AG08395 (cell line): ENCODE results near the gene CFD.
A peak's percentile ranks its signal among the peaks of the same experiment; 100 is the strongest.
"Not testable (repeated sequence)": the region's sequence is repeated elsewhere in the genome, so short reads cannot be mapped to it uniquely, and the experiment has no call there.

Experiments used
- DNase-seq: peaks from one replicate; pipeline ENCODE4 v3.0.0; 2012; ENCODE audit warnings: mixed read lengths, low spot score

The CFD gene

GRCh38 chr19:888581-889385 is 29.3 kb downstream of the CFD start:
- no peak for DNase-seq

DNA sequence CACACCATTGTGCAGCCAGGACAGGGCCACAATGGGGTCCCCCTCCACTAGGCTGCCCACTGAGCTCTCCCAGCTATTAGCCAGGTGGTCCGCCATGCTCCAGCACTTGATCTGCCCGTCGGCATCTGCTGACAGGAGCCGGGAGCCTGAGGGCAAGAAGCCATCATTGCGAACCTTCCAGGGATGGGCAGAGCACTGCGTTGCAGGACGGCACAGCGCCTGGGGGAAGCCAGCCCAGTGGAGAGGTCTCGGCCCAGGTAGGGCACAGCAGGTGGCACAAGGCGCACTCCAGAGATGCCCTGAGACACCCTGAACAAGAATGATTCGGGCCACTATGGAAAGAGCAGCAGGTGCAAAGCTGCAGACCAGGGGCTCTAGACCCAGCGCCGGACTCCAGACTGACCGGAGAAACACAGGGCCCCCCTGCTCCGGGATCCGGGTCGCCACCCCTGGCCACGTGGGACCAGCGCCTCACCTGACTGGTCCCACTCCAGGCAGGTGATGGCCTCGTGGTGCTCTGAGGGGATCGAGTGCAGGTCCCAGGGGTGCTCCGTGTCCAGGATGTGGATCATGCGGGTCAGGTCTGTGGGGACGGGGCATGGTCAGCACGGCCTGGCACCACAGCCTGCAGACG is 30.3 kb downstream of the CFD start:
- DNase-seq, result no peak

DNA sequence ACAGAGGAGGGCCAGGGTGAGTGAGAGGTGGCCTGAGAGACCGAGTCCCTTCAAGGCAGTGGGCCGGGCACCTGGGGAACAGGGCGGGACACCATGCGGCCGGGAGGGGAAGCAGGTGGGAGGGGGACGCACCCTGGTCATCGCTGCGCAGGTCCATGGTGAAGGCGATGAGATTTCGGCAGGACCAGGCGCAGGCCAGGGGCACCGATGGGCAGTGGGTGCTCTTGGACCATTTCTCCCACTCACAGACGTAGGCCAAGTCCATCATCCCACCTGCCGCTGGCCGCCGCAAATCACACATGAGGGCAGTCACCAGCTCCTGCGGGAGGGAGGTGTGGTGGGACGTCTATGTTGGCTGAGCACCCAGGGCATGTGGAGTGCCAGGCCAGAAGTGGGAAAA is 31.4 kb downstream of the CFD start:
- no peak for DNase-seq

- not testable (repeated sequence) for DNase-seq
These were observed 32.1 kb downstream of the CFD start for GRCh38 chr19:891421-892200.

DNA sequence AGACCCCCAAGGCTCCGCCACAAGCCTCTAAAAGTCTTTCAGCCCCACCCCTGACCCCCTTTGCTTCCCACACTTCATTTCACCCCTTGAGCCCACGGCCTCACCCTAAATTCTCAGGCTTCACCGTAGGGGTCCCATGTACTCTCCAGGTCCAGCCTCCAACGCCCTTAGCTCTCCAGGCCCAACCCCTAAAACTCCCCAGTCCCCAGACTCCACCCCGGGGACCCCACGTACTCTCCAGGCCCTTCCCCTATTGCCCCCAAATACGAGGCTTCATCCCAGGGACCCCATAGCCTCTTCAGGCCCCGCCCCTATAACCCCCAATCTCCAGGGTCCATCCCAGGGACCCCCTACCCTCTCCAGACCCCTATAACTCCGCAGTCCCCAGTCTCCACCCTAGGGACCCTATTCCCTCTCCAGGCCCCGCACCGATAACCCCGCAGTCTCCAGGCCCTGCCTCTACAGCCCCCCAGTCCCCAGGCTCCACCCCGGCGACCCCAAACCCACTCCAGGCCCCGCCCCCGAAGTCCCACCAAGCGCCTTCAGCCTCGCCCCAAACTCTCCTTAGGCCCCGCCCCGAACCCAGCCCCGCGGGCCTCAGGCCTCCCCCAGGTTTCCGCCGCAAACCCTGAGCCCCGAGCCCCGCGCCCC is 32.9 kb downstream of the CFD start:
- DNase-seq, result no peak

- DNase-seq, result peak; percentile 98
These were observed 33.6 kb downstream of the CFD start, which contains the start of the genes MED16 and RNU6-9 for GRCh38 chr19:892894-893689. Gene MED16, minus strand, starts transcription at chr19:893187. Its CDS starts 2,056 bp downstream, at chr19:891131. Gene RNU6-9, plus strand, starts transcription at chr19:893484.

- no peak for DNase-seq
These were observed 37.0 kb downstream of the CFD start for GRCh38 chr19:896434-896833.

DNA sequence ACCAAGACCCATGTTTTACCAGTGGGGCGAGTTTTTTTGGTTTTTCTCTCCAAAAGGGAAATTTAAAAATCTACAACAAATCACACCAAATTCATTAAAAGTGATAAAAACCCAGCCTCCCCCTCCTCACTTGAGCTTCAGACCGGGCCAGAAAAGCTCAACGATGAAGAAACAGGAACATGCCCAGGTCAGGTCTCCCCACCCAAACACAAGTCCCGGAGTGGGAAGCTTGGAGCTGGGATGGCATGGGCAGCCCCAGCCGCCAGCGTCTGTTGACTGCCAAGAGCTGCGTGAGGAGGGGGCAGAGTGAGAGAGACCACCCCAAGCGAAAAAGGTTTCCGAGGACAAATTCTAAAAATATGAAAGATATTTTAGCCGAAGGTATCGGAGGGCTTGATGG is 37.5 kb downstream of the CFD start:
- DNase-seq, result no peak

DNA sequence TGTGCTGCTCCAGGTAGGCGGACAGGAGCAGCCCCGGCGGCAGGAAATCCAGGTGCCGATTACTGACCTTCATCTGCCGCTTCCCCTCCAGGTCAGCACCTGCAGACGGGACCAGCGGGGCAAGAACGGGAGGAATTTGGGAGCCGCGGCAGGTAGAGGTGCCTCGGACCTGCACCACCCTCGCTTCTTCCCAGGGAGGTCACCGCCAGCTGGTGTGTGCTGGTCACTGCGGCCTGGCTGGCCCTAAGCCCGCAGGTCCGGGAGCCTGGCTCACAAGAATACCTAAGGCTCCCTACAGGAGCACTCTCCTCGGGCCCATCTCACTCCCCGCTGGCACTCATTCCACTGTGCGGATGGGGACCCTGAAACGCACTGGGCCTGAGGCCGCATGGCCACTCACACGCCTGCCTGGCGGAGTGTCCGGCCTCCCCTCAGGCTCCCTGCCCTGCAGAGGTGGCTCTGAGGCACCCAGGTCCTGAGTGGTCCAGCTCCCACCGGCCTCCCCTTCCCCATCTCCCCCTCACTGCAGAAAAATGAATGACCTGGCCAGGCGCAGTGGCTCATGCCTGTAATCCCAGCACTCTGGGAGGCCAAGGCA is 38.1 kb downstream of the CFD start:
- no peak for DNase-seq

GRCh38 chr19:898663-899062 is 39.2 kb downstream of the CFD start:
- DNase-seq, result no peak

GRCh38 chr19:899336-900042 is 40.0 kb downstream of the CFD start:
- DNase-seq, result no peak

- DNase-seq, result no peak
These were observed 40.5 kb downstream of the CFD start for GRCh38 chr19:900043-900301.

DNA sequence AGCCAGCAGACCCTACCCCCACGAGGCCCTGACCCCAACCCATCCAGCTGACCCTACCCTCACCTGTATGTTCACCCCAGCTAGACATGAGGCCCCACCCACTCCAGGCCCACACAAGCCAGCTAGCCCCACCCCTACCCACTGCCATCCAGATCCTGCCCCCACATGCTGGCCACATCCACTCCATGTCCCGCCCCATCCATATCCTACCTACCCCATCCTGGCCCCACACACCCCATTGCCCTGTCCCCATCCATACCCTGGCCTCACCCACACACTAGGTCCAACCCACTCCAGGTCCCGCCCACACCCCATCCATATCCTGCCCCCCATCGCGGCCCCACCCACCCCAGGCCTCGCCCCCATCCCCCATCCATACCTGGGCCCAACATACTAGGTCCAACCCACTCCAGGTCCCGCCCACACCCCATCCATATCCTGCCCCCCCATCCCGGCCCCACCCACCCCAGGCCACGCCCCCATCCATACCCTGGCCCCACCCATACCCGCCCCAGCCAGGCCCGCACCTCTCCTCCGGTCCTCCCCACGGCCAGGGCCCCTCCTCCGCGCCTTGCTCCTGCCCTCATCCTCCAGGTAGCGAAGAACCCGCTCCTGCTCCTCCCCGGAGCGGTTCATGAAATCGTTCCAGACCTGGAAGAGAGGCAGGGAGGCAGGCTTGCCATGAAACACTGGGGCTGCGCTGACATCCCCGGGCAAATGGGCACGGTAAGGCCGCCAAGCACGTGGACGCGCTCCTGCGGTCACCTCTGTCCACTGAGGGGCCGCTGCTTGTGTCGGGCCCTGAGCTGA is 41.0 kb downstream of the CFD start:
- DNase-seq, result no peak

DNA sequence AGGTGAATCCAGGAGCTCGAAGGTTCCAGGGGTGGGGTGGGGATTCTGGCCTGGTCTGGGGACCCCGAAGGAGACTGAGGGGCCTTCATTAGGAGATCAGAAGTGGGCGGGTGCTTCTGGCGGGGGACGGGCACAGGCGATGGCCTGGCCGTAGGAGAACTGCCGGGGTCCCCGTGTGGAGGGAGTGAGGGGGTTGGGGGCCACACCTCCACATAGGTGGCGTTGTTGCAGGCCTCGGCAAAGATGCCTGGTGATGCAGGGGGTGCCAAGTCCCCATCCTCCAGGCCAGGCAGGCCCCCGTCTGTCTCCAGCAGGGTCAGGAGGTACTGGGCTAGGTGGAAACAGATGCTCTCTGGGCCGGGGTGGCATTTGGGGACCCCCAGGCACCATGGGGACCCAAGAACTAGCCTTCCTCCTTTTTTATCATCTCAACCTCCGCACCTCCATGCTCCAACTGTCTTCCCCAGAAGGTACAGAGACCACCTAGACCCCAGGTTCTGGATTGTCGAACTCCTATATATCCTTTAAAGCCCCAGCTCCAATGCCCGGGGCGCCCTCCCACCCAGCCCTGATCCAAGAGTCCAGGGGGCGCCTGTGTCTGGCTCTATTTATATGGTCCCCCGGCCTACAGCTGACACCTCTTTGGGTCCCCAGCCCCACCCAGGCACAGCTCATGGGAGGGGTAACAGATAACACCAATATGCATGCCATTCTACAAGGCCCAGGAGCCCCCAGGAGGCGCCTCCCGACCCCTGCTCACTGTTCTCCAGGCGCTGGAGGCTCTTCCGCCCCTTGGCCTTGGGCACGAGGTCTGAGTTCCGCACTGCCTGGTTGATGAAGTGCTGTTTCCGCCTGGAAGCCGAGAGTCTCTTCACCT is 42.0 kb downstream of the CFD start:
- DNase-seq, result no peak

- DNase-seq, result no peak
These were observed 42.6 kb downstream of the CFD start for GRCh38 chr19:902093-902370.

DNA sequence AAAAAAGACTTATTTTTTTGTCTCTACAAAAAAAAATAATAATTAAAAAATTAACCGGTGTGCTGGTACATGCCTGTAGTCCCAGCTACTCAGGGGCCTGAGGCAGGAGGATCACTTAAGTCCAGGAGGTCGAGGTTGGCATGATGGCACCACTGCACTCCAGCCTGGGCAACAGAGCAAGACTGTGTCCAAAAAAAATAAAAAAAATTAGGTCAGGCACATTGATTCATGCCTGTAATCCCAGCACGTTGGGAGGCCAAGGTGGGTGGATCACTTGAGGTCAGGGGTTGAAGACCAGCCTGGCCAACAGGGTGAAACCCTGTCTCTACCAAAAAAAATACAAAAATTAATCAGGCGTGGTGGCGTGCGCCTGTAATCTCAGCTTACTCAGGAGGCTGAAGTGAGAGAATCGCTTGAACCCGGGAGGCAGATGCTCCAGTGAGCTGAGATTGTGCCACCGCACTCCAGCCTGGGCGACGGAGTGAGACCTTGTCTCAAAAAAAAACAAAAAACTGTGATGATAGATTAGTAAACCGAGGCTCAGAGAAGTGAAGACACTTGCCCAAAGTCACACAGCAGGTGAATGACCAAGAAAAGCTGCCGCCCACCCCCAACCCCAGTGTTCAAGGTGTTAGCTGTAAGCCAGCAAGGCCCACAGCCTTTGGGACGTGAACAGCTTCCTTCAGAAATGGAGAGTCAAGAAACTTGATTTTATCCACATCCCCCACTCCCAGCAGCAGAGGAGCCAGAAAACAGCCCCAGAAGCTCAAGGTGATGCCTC is 43.2 kb downstream of the CFD start:
- DNase-seq, result no peak

GRCh38 chr19:903266-903797 is 43.9 kb downstream of the CFD start:
- DNase-seq, result no peak

GRCh38 chr19:904545-904944 is 45.1 kb downstream of the CFD start:
- DNase-seq, result no peak
